GM19351 (cell line): ENCODE measurements around the gene TMPRSS7.
A peak's percentile ranks its signal among the peaks of the same experiment; 100 is the strongest.
"Not testable (repeated sequence)": the region's sequence is repeated elsewhere in the genome, so short reads cannot be mapped to it uniquely, and the experiment has no call there.

ENCODE experiments used
- ATAC-seq: cut with Tn5 transposase; IDR thresholded peaks from one replicate; pipeline ENCODE4 v1.9.1; 2021; ENCODE audit warnings: mild to moderate bottlenecking, moderate library complexity; ENCODE audit not compliant: unreplicated experiment

TMPRSS7 gene

GRCh38 chr3:112012205-112012992 is 22.1 kb upstream of the TMPRSS7 start:
- no peak for ATAC-seq

GRCh38 chr3:112013058-112013783 is 21.3 kb upstream of the TMPRSS7 start:
- ATAC-seq = peak; percentile 94

GRCh38 chr3:112013784-112014143 is 20.8 kb upstream of the TMPRSS7 start:
- ATAC-seq = peak; percentile 29

GRCh38 chr3:112017091-112017490 is 17.4 kb upstream of the TMPRSS7 start:
- ATAC-seq = no peak

- no peak for ATAC-seq
Measured at GRCh38 chr3:112018712-112019111, 15.8 kb upstream of the TMPRSS7 start.

- no peak for ATAC-seq
Measured at GRCh38 chr3:112019716-112020115, 14.8 kb upstream of the TMPRSS7 start.

- ATAC-seq = no peak
Measured at GRCh38 chr3:112020674-112021085, 13.9 kb upstream of the TMPRSS7 start.

- ATAC-seq = no peak
Measured at GRCh38 chr3:112027142-112027541, 7.4 kb upstream of the TMPRSS7 start.

GRCh38 chr3:112027826-112028225 is 6.7 kb upstream of the TMPRSS7 start:
- no peak for ATAC-seq

GRCh38 chr3:112030901-112031300 is 3.6 kb upstream of the TMPRSS7 start:
- no peak for ATAC-seq

- ATAC-seq = no peak
Measured at GRCh38 chr3:112032098-112032731, 2.3 kb upstream of the TMPRSS7 start.

GRCh38 chr3:112035241-112035640 is 705 bp downstream of the TMPRSS7 start:
- ATAC-seq = no peak

GRCh38 chr3:112037194-112037593 is 2.7 kb downstream of the TMPRSS7 start:
- ATAC-seq = not testable (repeated sequence)

GRCh38 chr3:112038863-112039262 is 4.3 kb downstream of the TMPRSS7 start:
- peak; percentile 56 for ATAC-seq

- no peak for ATAC-seq
Measured at GRCh38 chr3:112041321-112041720, 6.8 kb downstream of the TMPRSS7 start.

- ATAC-seq = no peak
Measured at GRCh38 chr3:112042842-112043280, 8.3 kb downstream of the TMPRSS7 start.

- peak; percentile 96 for ATAC-seq
Measured at GRCh38 chr3:112043621-112044201, 9.2 kb downstream of the TMPRSS7 start.

- no peak for ATAC-seq
Measured at GRCh38 chr3:112046599-112046998, 12.1 kb downstream of the TMPRSS7 start.

GRCh38 chr3:112047264-112047663 is 12.7 kb downstream of the TMPRSS7 start:
- ATAC-seq = no peak

GRCh38 chr3:112048911-112049310 is 14.4 kb downstream of the TMPRSS7 start:
- no peak for ATAC-seq

- ATAC-seq = no peak
Measured at GRCh38 chr3:112053229-112053628, 18.7 kb downstream of the TMPRSS7 start.
